Endothelial cell of umbilical vein (primary cell): ENCODE data around the gene BPIFB3. TPM values are rescaled to one million over a fixed set of nuclear protein-coding genes. Genes with fewer than 3 reads are reported as not detected.

Experiments
- BruUV-seq: library from RNA; stranded (reverse); fragments of 400-500 nt; replicated peaks from 2 replicates; lab custom pipeline; 2021; lab: Mats Ljungman, UMichigan
- CTCF ChIA-PET: fragments of 300-600, 350-600 bp; sonication (Branson Sonifier 250); formaldehyde crosslinking; loops from one replicate; lab custom pipeline; 2021; ENCODE audit warnings: antibody characterized with exemption, inconsistent platforms; lab: Charles Lee
- POLR2A ChIA-PET: fragments of 300-600, 350-600 bp; sonication (Branson Sonifier 250); formaldehyde crosslinking; loops from one replicate; lab custom pipeline; 2021; ENCODE audit warnings: antibody characterized with exemption, inconsistent platforms; lab: Charles Lee
- DNase-seq: peaks from one replicate; pipeline ENCODE4 v3.0.0-alpha.2; 2011; ENCODE audit warnings: low read depth, low spot score
- FAIRE-seq: peaks from 2 replicates; lab custom pipeline; 2011; peaks lifted over from hg19 to GRCh38; lab: Jason Lieb, UNC
- H2AFZ ChIP-seq: 2 replicates; pipeline ENCODE4 v1.6.0; 2012; ENCODE audit warnings: low read depth, low read length, control low read depth, inconsistent platforms
- H3K27ac ChIP-seq: 2 replicates; pipeline ENCODE4 v1.5.1; 2011; ENCODE audit warnings: low read depth, mild to moderate bottlenecking, control low read depth, low read length, moderate library complexity; ENCODE audit not compliant: insufficient read depth
- H3K27me3 ChIP-seq, 2 experiments: 2 replicates each; pipeline versions ENCODE4 v1.6.0 to v1.6.1; 2011; ENCODE audit warnings: low read length in 2 of 2, mixed read lengths in 1 of 2; ENCODE audit not compliant: control insufficient read depth in 2 of 2, insufficient read depth in 2 of 2
- H3K36me3 ChIP-seq, 2 experiments: 2 replicates in 1 of 2; 3 replicates in 1 of 2; pipeline ENCODE4 v1.5.1; 2011; ENCODE audit warnings: low read length in 2 of 2, mild to moderate bottlenecking in 1 of 2, moderate library complexity in 1 of 2; ENCODE audit not compliant: control insufficient read depth in 2 of 2, insufficient read depth in 2 of 2; ENCODE audit errors: extremely low read depth in 1 of 2
- H3K4me1 ChIP-seq: 3 replicates; pipeline ENCODE4 v1.5.1; 2011; ENCODE audit warnings: mild to moderate bottlenecking, low read length; ENCODE audit not compliant: control insufficient read depth, insufficient read depth; ENCODE audit errors: extremely low read depth
- H3K4me2 ChIP-seq: 2 replicates; pipeline ENCODE4 v1.6.1; 2011; ENCODE audit warnings: low read length, control low read depth, mixed read lengths; ENCODE audit not compliant: insufficient read depth
- H3K4me3 ChIP-seq, 3 experiments: fragments of 200-600 bp in 1 of 3; sonication (generic), shearing (Covaris generic) in 1 of 3; replicated peaks in 1 of 3; 2 replicates each; pipeline ENCODE4 v1.5.1; 2011 to 2016; ENCODE audit warnings: control low read depth in 3 of 3, low read length in 3 of 3, mild to moderate bottlenecking in 2 of 3, inconsistent platforms in 1 of 3, low read depth in 1 of 3, moderate library complexity in 1 of 3; ENCODE audit not compliant: insufficient read depth in 1 of 3
- H3K79me2 ChIP-seq: 2 replicates; pipeline ENCODE4 v1.6.0; 2012; ENCODE audit warnings: low read length, inconsistent platforms; ENCODE audit not compliant: control insufficient read depth, insufficient read depth
- H3K9ac ChIP-seq: replicated peaks from 2 replicates; pipeline ENCODE3; 2011; ENCODE audit warnings: low read length, control low read depth; ENCODE audit not compliant: insufficient read depth; ENCODE audit errors: extremely low read depth
- H3K9me1 ChIP-seq: replicated peaks from 3 replicates; pipeline ENCODE4 v1.6.0; 2011; ENCODE audit warnings: mild to moderate bottlenecking, low read length; ENCODE audit not compliant: control insufficient read depth, insufficient read depth; ENCODE audit errors: extremely low read depth
- H3K9me3 ChIP-seq: replicated peaks from 2 replicates; pipeline ENCODE4 v1.5.1; 2012; ENCODE audit warnings: low read length, inconsistent platforms; ENCODE audit not compliant: control insufficient read depth, insufficient read depth
- H4K20me1 ChIP-seq: replicated peaks from 2 replicates; pipeline ENCODE3; 2011; ENCODE audit warnings: mild to moderate bottlenecking, low read length; ENCODE audit not compliant: control insufficient read depth, insufficient read depth; ENCODE audit errors: extremely low read depth
- CTCF ChIP-seq, 2 donors: IDR thresholded peaks; 1 replicate in 1 of 2; 2 replicates in 1 of 2; pipeline ENCODE4 v1.5.1; 2011; ENCODE audit warnings: low read length in 2 of 2, mild to moderate bottlenecking in 2 of 2, moderate library complexity in 2 of 2, control low read depth in 1 of 2, inconsistent platforms in 1 of 2, low read depth in 1 of 2; ENCODE audit not compliant: insufficient read depth in 1 of 2; ENCODE audit errors: extremely low read depth in 1 of 2
- EZH2 ChIP-seq: IDR thresholded peaks from 2 replicates; pipeline ENCODE4 v1.6.1; 2012; ENCODE audit warnings: borderline replicate concordance, low read depth, mild to moderate bottlenecking, moderate library complexity, low read length, inconsistent platforms; ENCODE audit not compliant: severe bottlenecking
- FOS ChIP-seq: IDR thresholded peaks from 2 replicates; pipeline ENCODE4 v1.6.1; 2011; ENCODE audit warnings: mild to moderate bottlenecking, low read length, moderate library complexity, borderline replicate concordance; ENCODE audit not compliant: insufficient read depth
- GATA2 ChIP-seq: IDR thresholded peaks from 2 replicates; pipeline ENCODE4 v1.7.0; 2011; ENCODE audit warnings: low read depth, mild to moderate bottlenecking, moderate library complexity, mixed read lengths, low read length; ENCODE audit not compliant: insufficient read length, insufficient read depth
- JUN ChIP-seq: IDR thresholded peaks from 2 replicates; pipeline ENCODE4 v1.6.1; 2011; ENCODE audit warnings: borderline replicate concordance, low read depth; ENCODE audit not compliant: insufficient read length, insufficient read depth
- MAX ChIP-seq: IDR thresholded peaks from 2 replicates; pipeline ENCODE4 v1.6.1; 2011; ENCODE audit not compliant: insufficient read depth, insufficient read length
- MYC ChIP-seq: IDR thresholded peaks from one replicate; pipeline ENCODE4 v1.6.1; 2011; ENCODE audit warnings: mild to moderate bottlenecking, low read depth, low read length
- POLR2A ChIP-seq: IDR thresholded peaks from 2 replicates; pipeline ENCODE4 v1.6.1; 2012; ENCODE audit warnings: low read depth, mild to moderate bottlenecking, control low read depth, low read length
- POLR2AphosphoS5 ChIP-seq: IDR thresholded peaks from 2 replicates; pipeline ENCODE4 v1.6.1; 2012; ENCODE audit warnings: low read depth, mild to moderate bottlenecking, control low read depth, low read length, moderate library complexity; ENCODE audit not compliant: insufficient read depth
- dilution Hi-C: fragments of 300-500 bp; cut with MboI; formaldehyde crosslinking; loops from one replicate; pipeline ENCODE4 v1.15.0; 2019; ENCODE audit warnings: low sequenced_read_pairs; ENCODE audit not compliant: extremely low pct_ligation_motif_present
- intact Hi-C: fragments of 100-400 bp; cut with micrococcal nuclease; formaldehyde crosslinking; loops from one replicate; pipeline ENCODE4 v1.10.0; 2022
- polyA plus RNA-seq, 4 experiments: library from polyadenylated mRNA; depleted of rRNA in 3 of 4; stranded (reverse) in 3 of 4; unstranded in 1 of 4; fragments of >200 nt; gene quantifications; 2 replicates each; pipeline versions ENCODE4 v1.2.1 to v1.2.3, GENCODE V29; 2011 to 2012; ENCODE audit warnings: missing spikeins in 1 of 4
- total RNA-seq: library from RNA; stranded (reverse); gene quantifications from 2 replicates; pipeline ENCODE4 v1.2.3, GENCODE V29; 2021

The BPIFB3 gene
- total and polyA plus RNA-seq, 2 donors (not counting 3 experiments of a cell fraction or from before 2014, with no cell fraction given) = not detected

- no peak overlapping the region for H3K4me2 ChIP-seq
- TF ChIP-seq JUN = no peak
- TF ChIP-seq CTCF (IDR thresholded peaks at IDR 0.05; ENCODE audit: extremely low read depth in 1 of 2, insufficient read depth in 1 of 2, low read depth in 1 of 2, low read length in 2 of 2) = no peak
- TF ChIP-seq MAX = no peak
- TF ChIP-seq MYC = no peak
- H3K4me1 ChIP-seq = no peaks in the 10 kb centered on the region
- H3K79me2 ChIP-seq = no peaks in the 10 kb centered on the region
- H3K9me1 ChIP-seq = no peaks in the 10 kb centered on the region
- H3K27ac ChIP-seq = no peak overlapping the region
- H4K20me1 ChIP-seq = no peaks in the 10 kb centered on the region
- POLR2A ChIA-PET = no interaction called here
- no peaks in the 10 kb centered on the region for H3K9me3 ChIP-seq
- intact Hi-C loops (no loop called here), dilution Hi-C loops (no loop called here)
- no peak for FAIRE-seq
- H3K4me3 ChIP-seq = no peak overlapping the region
- no peak overlapping the region for H3K9ac ChIP-seq
- no TSS peak for BruUV-seq
- no peaks in the 10 kb centered on the region for H3K36me3 ChIP-seq
- H2AFZ ChIP-seq = no peak overlapping the region
- no peak for DNase-seq
- no peaks in the 10 kb centered on the region for H3K27me3 ChIP-seq
- CTCF ChIA-PET = no interaction called here
Measured at GRCh38 chr20:33037456-33037855, 16.2 kb upstream of the BPIFB3 start.

GRCh38 chr20:33038243-33038642, 15.5 kb upstream of the BPIFB3 start:
- Histone ChIP-seq H3K4me2 (no peak overlapping the region), H3K27ac (no peak overlapping the region)

More at GRCh38 chr20:33038243-33038642, 15.5 kb upstream of the BPIFB3 start:
- no peak for FAIRE-seq
- Histone ChIP-seq H2AFZ (no peak overlapping the region), H3K9ac (no peak overlapping the region), H3K27me3 (no peaks in the 10 kb centered on the region), H3K9me3 (no peaks in the 10 kb centered on the region), H3K4me1 (no peaks in the 10 kb centered on the region), H3K4me3 (no peak overlapping the region), H3K9me1 (no peaks in the 10 kb centered on the region), H3K79me2 (no peaks in the 10 kb centered on the region), H4K20me1 (no peaks in the 10 kb centered on the region), H3K36me3 (no peaks in the 10 kb centered on the region)
- intact Hi-C loops (no loop called here), dilution Hi-C loops (no loop called here)
- ChIA-PET CTCF (no interaction called here), POLR2A (no interaction called here)
- TF ChIP-seq POLR2AphosphoS5 = no peak
- no peak for TF ChIP-seq GATA2
- no peak for TF ChIP-seq MYC
- no peak for TF ChIP-seq POLR2A
- no peak for TF ChIP-seq FOS
- TF ChIP-seq EZH2 = no peak
- TF ChIP-seq CTCF (IDR thresholded peaks at IDR 0.05; ENCODE audit: extremely low read depth in 1 of 2, insufficient read depth in 1 of 2, low read depth in 1 of 2, low read length in 2 of 2) = no peak
- TF ChIP-seq MAX = no peak
- no peak for TF ChIP-seq JUN
- BruUV-seq = no TSS peak
- DNase-seq = no peak
